Testis (tissue), 5 donors: ENCODE results near the gene ARMC12. TPM values are rescaled to one million over a fixed set of nuclear protein-coding genes. Genes with fewer than 3 reads are reported as not detected.
"Not testable (repeated sequence)": the region's sequence is repeated elsewhere in the genome, so short reads cannot be mapped to it uniquely, and the experiment has no call there.

Source experiments
- DNase-seq: peaks from one replicate; pipeline ENCODE4 v3.0.0-alpha.2; 2019
- H3K27ac ChIP-seq, 2 donors: fragments of 200-600 bp; sonication (generic); one replicate each; pipeline ENCODE4 v1.5.1; 2019
- H3K27me3 ChIP-seq: fragments of 200-600 bp; sonication (generic); one replicate; pipeline ENCODE4 v1.5.1; 2019
- H3K36me3 ChIP-seq: fragments of 200-600 bp; sonication (generic); one replicate; pipeline ENCODE4 v1.5.1; 2017; ENCODE audit warnings: low read depth; ENCODE audit errors: missing control alignments
- H3K4me1 ChIP-seq: fragments of 200-600 bp; sonication (generic); one replicate; pipeline ENCODE4 v1.5.1; 2019
- H3K4me3 ChIP-seq, 2 donors: fragments of 200-600 bp; sonication (generic); one replicate each; pipeline ENCODE4 v1.5.1; 2017 to 2019
- H3K9me3 ChIP-seq: fragments of 200-600 bp; sonication (generic); one replicate; pipeline ENCODE4 v1.5.1; 2017
- CTCF ChIP-seq, 3 experiments: fragments of 450-650 bp in 2 of 3; fragments of 200-600 bp in 1 of 3; sonication (generic) in 1 of 3; IDR thresholded peaks; one replicate each; pipeline ENCODE4 v1.5.1; 2016 to 2019; ENCODE audit warnings: antibody characterized with exemption in 3 of 3, mild to moderate bottlenecking in 2 of 3, moderate library complexity in 1 of 3
- POLR2A ChIP-seq: fragments of 450-650 bp; IDR thresholded peaks from one replicate; pipeline ENCODE4 v1.6.1; 2017; ENCODE audit warnings: antibody characterized with exemption, mild to moderate bottlenecking, moderate library complexity
- WGBS, 2 donors: methylation state at CpG; one replicate each; pipeline ENCODE4 v1.1.5; 2018; 5-methylcytosine and 5-hydroxymethylcytosine counted together
- intact Hi-C: fragments of 100-400 bp; cut with DNase I; formaldehyde crosslinking; loops from one replicate; pipeline ENCODE4 v1.15.1; 2023; ENCODE audit warnings: low total_unique reads
- long read RNA-seq, 2 donors: transcript quantifications; one replicate each; lab custom pipeline, GENCODE V29; 2026
- polyA plus RNA-seq: library from polyadenylated mRNA; stranded (reverse); fragments of 350-450 nt; fragmentation: Illumina TruSeq; extraction: RNeasy Lipid Tissue Mini Kit (QIAGEN cat#74804); gene quantifications from one replicate; pipeline ENCODE4 v1.2.3, GENCODE V29; 2014; ENCODE audit warnings: low read depth, low replicate concordance; ENCODE audit not compliant: insufficient read depth
- total RNA-seq, 2 donors: library from RNA; depleted of rRNA; stranded (reverse); fragments of >200 nt; gene quantifications; one replicate each; pipeline ENCODE4 v1.2.3, GENCODE V29; 2016

ARMC12 gene
- total RNA-seq, result 100 to 1,000 TPM in 1 of 2 donors, 10 to 100 TPM in 1; 46.8 to 104 TPM
- 84.9 TPM for polyA plus RNA-seq
- long read RNA-seq, donor 1, result 0 reads
- long read RNA-seq, donor 2, result 0 reads

- DNase-seq, result no peak
- TF ChIP-seq CTCF (IDR thresholded peaks at IDR 0.05) (no peak), POLR2A (no peak)
- H3K27me3 ChIP-seq, result no peaks in the 10 kb centered on the region
- no peaks in the 10 kb centered on the region for H3K36me3 ChIP-seq
- no peaks in the 10 kb centered on the region for H3K9me3 ChIP-seq
- no peak within 1 kb of the TSS for H3K4me3 ChIP-seq
- 90 to 96% methylated on average over 6 to 10 of the region's 10 CpGs for WGBS, 2 donors
- no peak within 1 kb of the TSS for H3K27ac ChIP-seq
- peaks cover 44% of the 10 kb centered on the region for H3K4me1 ChIP-seq
- intact Hi-C loops, result loop anchor here (5.0 kb wide), 1 partner anchor 215 kb away; no protein-coding TSS in a partner anchor
Measured at GRCh38 chr6:35736982-35737412, at the start of gene ARMC12. Gene ARMC12 (plus strand): TSS chr6:35737032. CDS start chr6:35737109, 77 bp downstream.

GRCh38 chr6:35687658-35688604, 48.9 kb upstream of the ARMC12 start:
- peak; percentile 73 for DNase-seq
- Histone ChIP-seq H3K4me3 (peak overlapping the region; percentile 96 to 100), H3K9me3 (no peaks in the 10 kb centered on the region), H3K27ac (peak overlapping the region; percentile 99 to 100), H3K4me1 (peaks cover 26% of the 10 kb centered on the region), H3K27me3 (no peaks in the 10 kb centered on the region), H3K36me3 (no peaks in the 10 kb centered on the region)
- 0 to 1% methylated on average over 21 to 77 of the region's 100 CpGs for WGBS, 2 donors
- TF ChIP-seq POLR2A (no peak), CTCF (IDR thresholded peaks at IDR 0.05) (no peak)
- intact Hi-C loops, result loop anchor here (5.0 kb wide), 2 partner anchors 39 to 86 kb away; no protein-coding TSS in a partner anchor

- H3K27me3 ChIP-seq, result no peaks in the 10 kb centered on the region
- intact Hi-C loops, result loop anchor here (5.0 kb wide), 2 partner anchors 39 to 86 kb away; no protein-coding TSS in a partner anchor
- no peaks in the 10 kb centered on the region for H3K36me3 ChIP-seq
- H3K4me3 ChIP-seq, result peak within 1 kb of the TSS; percentile 96 to 100
- peak within 1 kb of the TSS; percentile 99 to 100 for H3K27ac ChIP-seq
- H3K4me1 ChIP-seq, result peaks cover 21% of the 10 kb centered on the region
- TF ChIP-seq POLR2A, result peak; percentile 91
- no peak for TF ChIP-seq CTCF (IDR thresholded peaks at IDR 0.05)
- peak; percentile 99 for DNase-seq
- 3 to 4% methylated on average over 9 to 19 of the region's 80 CpGs for whole genome bisulfite sequencing, 2 donors
- H3K9me3 ChIP-seq, result no peaks in the 10 kb centered on the region
Measured at GRCh38 chr6:35688605-35689322, 48.1 kb upstream of the ARMC12 start, which contains the start of gene FKBP5. Gene FKBP5 (minus strand): TSS chr6:35688915. CDS start chr6:35642824, 46,091 bp downstream.

- DNase-seq, H3K4me3 ChIP-seq: not testable (repeated sequence)
- peak overlapping the region; percentile 77 to 99 for H3K27ac ChIP-seq
Measured at GRCh38 chr6:35690006-35690405, 46.8 kb upstream of the ARMC12 start.

More at GRCh38 chr6:35690006-35690405, 46.8 kb upstream of the ARMC12 start:
- 78 to 82% methylated on average over 16 of the region's 16 CpGs for WGBS, 2 donors
- H3K27me3 ChIP-seq, intact Hi-C loops, H3K36me3 ChIP-seq, H3K9me3 ChIP-seq: not testable (repeated sequence)
- H3K4me1 ChIP-seq, result peaks cover 19% of the 10 kb centered on the region
